Endothelial cell of umbilical vein (primary cell): ENCODE measurements around the gene VPS41. TPM values are rescaled to one million over a fixed set of nuclear protein-coding genes. Genes with fewer than 3 reads are reported as not detected.

Experiments
- Bru-seq: library from RNA; stranded (reverse); fragments of 400-500 nt; gene quantifications from one replicate; lab custom pipeline; 2021; lab: Mats Ljungman, UMichigan
- BruChase-seq, 2 experiments: library from RNA; stranded (reverse); fragments of 400-500 nt; gene quantifications; one replicate each; lab custom pipeline; 2021; lab: Mats Ljungman, UMichigan
- BruUV-seq: library from RNA; stranded (reverse); fragments of 400-500 nt; replicated peaks from 2 replicates; lab custom pipeline; 2021; lab: Mats Ljungman, UMichigan
- CTCF ChIA-PET: fragments of 300-600, 350-600 bp; sonication (Branson Sonifier 250); formaldehyde crosslinking; loops from one replicate; lab custom pipeline; 2021; ENCODE audit warnings: antibody characterized with exemption, inconsistent platforms; lab: Charles Lee
- POLR2A ChIA-PET: fragments of 300-600, 350-600 bp; sonication (Branson Sonifier 250); formaldehyde crosslinking; loops from one replicate; lab custom pipeline; 2021; ENCODE audit warnings: antibody characterized with exemption, inconsistent platforms; lab: Charles Lee
- DNase-seq: peaks from one replicate; pipeline ENCODE4 v3.0.0-alpha.2; 2011; ENCODE audit warnings: low read depth, low spot score
- FAIRE-seq: peaks from 2 replicates; lab custom pipeline; 2011; peaks lifted over from hg19 to GRCh38; lab: Jason Lieb, UNC
- H2AFZ ChIP-seq: 2 replicates; pipeline ENCODE4 v1.6.0; 2012; ENCODE audit warnings: low read depth, low read length, control low read depth, inconsistent platforms
- H3K27ac ChIP-seq: 2 replicates; pipeline ENCODE4 v1.5.1; 2011; ENCODE audit warnings: low read depth, mild to moderate bottlenecking, control low read depth, low read length, moderate library complexity; ENCODE audit not compliant: insufficient read depth
- H3K27me3 ChIP-seq, 2 experiments: 2 replicates each; pipeline versions ENCODE4 v1.6.0 to v1.6.1; 2011; ENCODE audit warnings: low read length in 2 of 2, mixed read lengths in 1 of 2; ENCODE audit not compliant: control insufficient read depth in 2 of 2, insufficient read depth in 2 of 2
- H3K36me3 ChIP-seq, 2 experiments: 2 replicates in 1 of 2; 3 replicates in 1 of 2; pipeline ENCODE4 v1.5.1; 2011; ENCODE audit warnings: low read length in 2 of 2, mild to moderate bottlenecking in 1 of 2, moderate library complexity in 1 of 2; ENCODE audit not compliant: control insufficient read depth in 2 of 2, insufficient read depth in 2 of 2; ENCODE audit errors: extremely low read depth in 1 of 2
- H3K4me1 ChIP-seq: 3 replicates; pipeline ENCODE4 v1.5.1; 2011; ENCODE audit warnings: mild to moderate bottlenecking, low read length; ENCODE audit not compliant: control insufficient read depth, insufficient read depth; ENCODE audit errors: extremely low read depth
- H3K4me2 ChIP-seq: 2 replicates; pipeline ENCODE4 v1.6.1; 2011; ENCODE audit warnings: low read length, control low read depth, mixed read lengths; ENCODE audit not compliant: insufficient read depth
- H3K4me3 ChIP-seq, 3 experiments: fragments of 200-600 bp in 1 of 3; sonication (generic), shearing (Covaris generic) in 1 of 3; replicated peaks in 1 of 3; 2 replicates each; pipeline ENCODE4 v1.5.1; 2011 to 2016; ENCODE audit warnings: control low read depth in 3 of 3, low read length in 3 of 3, mild to moderate bottlenecking in 2 of 3, inconsistent platforms in 1 of 3, low read depth in 1 of 3, moderate library complexity in 1 of 3; ENCODE audit not compliant: insufficient read depth in 1 of 3
- H3K79me2 ChIP-seq: 2 replicates; pipeline ENCODE4 v1.6.0; 2012; ENCODE audit warnings: low read length, inconsistent platforms; ENCODE audit not compliant: control insufficient read depth, insufficient read depth
- H3K9ac ChIP-seq: replicated peaks from 2 replicates; pipeline ENCODE3; 2011; ENCODE audit warnings: low read length, control low read depth; ENCODE audit not compliant: insufficient read depth; ENCODE audit errors: extremely low read depth
- H3K9me1 ChIP-seq: replicated peaks from 3 replicates; pipeline ENCODE4 v1.6.0; 2011; ENCODE audit warnings: mild to moderate bottlenecking, low read length; ENCODE audit not compliant: control insufficient read depth, insufficient read depth; ENCODE audit errors: extremely low read depth
- H3K9me3 ChIP-seq: replicated peaks from 2 replicates; pipeline ENCODE4 v1.5.1; 2012; ENCODE audit warnings: low read length, inconsistent platforms; ENCODE audit not compliant: control insufficient read depth, insufficient read depth
- H4K20me1 ChIP-seq: replicated peaks from 2 replicates; pipeline ENCODE3; 2011; ENCODE audit warnings: mild to moderate bottlenecking, low read length; ENCODE audit not compliant: control insufficient read depth, insufficient read depth; ENCODE audit errors: extremely low read depth
- EZH2 ChIP-seq: IDR thresholded peaks from 2 replicates; pipeline ENCODE4 v1.6.1; 2012; ENCODE audit warnings: borderline replicate concordance, low read depth, mild to moderate bottlenecking, moderate library complexity, low read length, inconsistent platforms; ENCODE audit not compliant: severe bottlenecking
- FOS ChIP-seq: IDR thresholded peaks from 2 replicates; pipeline ENCODE4 v1.6.1; 2011; ENCODE audit warnings: mild to moderate bottlenecking, low read length, moderate library complexity, borderline replicate concordance; ENCODE audit not compliant: insufficient read depth
- GATA2 ChIP-seq: IDR thresholded peaks from 2 replicates; pipeline ENCODE4 v1.7.0; 2011; ENCODE audit warnings: low read depth, mild to moderate bottlenecking, moderate library complexity, mixed read lengths, low read length; ENCODE audit not compliant: insufficient read length, insufficient read depth
- JUN ChIP-seq: IDR thresholded peaks from 2 replicates; pipeline ENCODE4 v1.6.1; 2011; ENCODE audit warnings: borderline replicate concordance, low read depth; ENCODE audit not compliant: insufficient read length, insufficient read depth
- MYC ChIP-seq: IDR thresholded peaks from one replicate; pipeline ENCODE4 v1.6.1; 2011; ENCODE audit warnings: mild to moderate bottlenecking, low read depth, low read length
- POLR2A ChIP-seq: IDR thresholded peaks from 2 replicates; pipeline ENCODE4 v1.6.1; 2012; ENCODE audit warnings: low read depth, mild to moderate bottlenecking, control low read depth, low read length
- POLR2AphosphoS5 ChIP-seq: IDR thresholded peaks from 2 replicates; pipeline ENCODE4 v1.6.1; 2012; ENCODE audit warnings: low read depth, mild to moderate bottlenecking, control low read depth, low read length, moderate library complexity; ENCODE audit not compliant: insufficient read depth
- dilution Hi-C: fragments of 300-500 bp; cut with MboI; formaldehyde crosslinking; loops from one replicate; pipeline ENCODE4 v1.15.0; 2019; ENCODE audit warnings: low sequenced_read_pairs; ENCODE audit not compliant: extremely low pct_ligation_motif_present
- intact Hi-C: fragments of 100-400 bp; cut with micrococcal nuclease; formaldehyde crosslinking; loops from one replicate; pipeline ENCODE4 v1.10.0; 2022
- long read RNA-seq: library from polyadenylated mRNA; stranded (forward); transcript quantifications from one replicate; pipeline ENCODE4 v2.0.0, GENCODE V29; 2021
- polyA minus RNA-seq, 3 experiments: library from RNA; depleted of rRNA, polyadenylated mRNA; stranded (reverse); fragments of >200 nt; gene quantifications; 1 replicate in 1 of 3; 2 replicates in 2 of 3; pipeline ENCODE4 v1.2.3, GENCODE V29; 2011
- polyA plus RNA-seq, 4 experiments: library from polyadenylated mRNA; depleted of rRNA in 3 of 4; stranded (reverse) in 3 of 4; unstranded in 1 of 4; fragments of >200 nt; gene quantifications; 2 replicates each; pipeline versions ENCODE4 v1.2.1 to v1.2.3, GENCODE V29; 2011 to 2012; ENCODE audit warnings: missing spikeins in 1 of 4
- total RNA-seq: library from RNA; stranded (reverse); gene quantifications from 2 replicates; pipeline ENCODE4 v1.2.3, GENCODE V29; 2021
- TF ChIP-seq, protein P1 (sequence below), 2 donors: IDR thresholded peaks; 1 replicate in 1 of 2; 2 replicates in 1 of 2; pipeline ENCODE4 v1.5.1; 2011; ENCODE audit warnings: low read length in 2 of 2, mild to moderate bottlenecking in 2 of 2, moderate library complexity in 2 of 2, control low read depth in 1 of 2, inconsistent platforms in 1 of 2, low read depth in 1 of 2; ENCODE audit not compliant: insufficient read depth in 1 of 2; ENCODE audit errors: extremely low read depth in 1 of 2
- TF ChIP-seq, protein P2 (sequence below): IDR thresholded peaks from 2 replicates; pipeline ENCODE4 v1.6.1; 2011; ENCODE audit not compliant: insufficient read depth, insufficient read length

VPS41 gene
- total RNA-seq (79.8 and 81.4 TPM in 2 replicates), polyA plus RNA-seq (11.6 and 14.3 TPM in 2 replicates), polyA minus RNA-seq (29.7 and 33.7 TPM in 2 replicates), Bru-seq, nascent RNA (percentile 80 among the genes with signal in this experiment), BruChase-seq, experiment 1, labeled RNA remaining after a 6-hour chase (percentile 74 among the genes with signal in this experiment), BruChase-seq, experiment 2, labeled RNA remaining after a 2-hour chase (percentile 75 among the genes with signal in this experiment)
- 12.6 and 13.2 TPM in 2 replicates for polyA plus RNA-seq (2011; cell fraction: cytosol; rRNA removed)
- polyA plus RNA-seq (2011; cell fraction: nucleus; rRNA removed) = 46.7 and 55.6 TPM in 2 replicates
- polyA plus RNA-seq (2012) = 41.5 and 58.3 TPM in 2 replicates
- polyA minus RNA-seq (2011; cell fraction: cytosol; rRNA and poly(A)+ RNA removed) = 4.8 TPM
- 51.3 and 76.8 TPM in 2 replicates for polyA minus RNA-seq (2011; cell fraction: nucleus; rRNA and poly(A)+ RNA removed)
- long read RNA-seq, full-length matches to known transcripts = 41 of 59 reads
- long read RNA-seq, partial matches to known transcripts = 8 of 59 reads
- long read RNA-seq, other reads (novel, unspliced or antisense) = 10 of 59 reads

DNA sequence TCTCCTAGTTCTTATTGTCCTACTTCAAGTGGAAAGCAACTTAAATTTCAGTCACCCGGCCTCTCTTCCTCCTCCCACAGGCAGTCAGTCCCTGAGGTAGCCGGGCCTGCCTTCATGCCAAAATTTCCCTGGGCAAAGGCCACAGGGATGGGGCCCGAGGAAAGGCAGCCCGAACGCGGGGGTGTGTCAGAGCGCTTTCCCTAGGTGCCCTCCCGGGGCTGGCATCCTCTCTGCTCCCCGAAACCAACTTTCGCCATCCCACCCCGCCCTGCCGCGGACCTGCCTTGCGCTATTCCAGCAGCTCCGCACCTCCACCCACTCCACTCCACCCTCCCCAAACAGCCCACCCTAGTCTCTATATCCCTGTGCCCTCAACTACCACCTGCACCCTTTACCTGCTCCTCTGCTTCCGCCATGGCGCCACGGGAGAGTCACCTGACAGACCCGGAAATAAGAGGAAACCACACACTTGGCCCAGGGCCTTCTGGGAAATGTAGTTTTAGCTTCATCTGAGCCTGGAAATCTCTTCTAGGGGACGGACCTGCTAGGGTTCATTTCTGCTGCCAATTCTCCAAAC, at the start of gene VPS41:
Gene VPS41 (minus strand): TSS at position 433 of the 577 bp plus-strand sequence. CDS start 17 bp downstream, at position 416.
- intact Hi-C loops (no loop called here), dilution Hi-C loops (no loop called here)
- no peaks in the 10 kb centered on the region for H3K79me2 ChIP-seq
- H3K27ac ChIP-seq = no peak within 1 kb of the TSS
- no peaks in the 10 kb centered on the region for H3K36me3 ChIP-seq
- H2AFZ ChIP-seq = peak within 1 kb of the TSS; percentile 97
- no peak for TF ChIP-seq GATA2
- TF ChIP-seq, protein P1, sequence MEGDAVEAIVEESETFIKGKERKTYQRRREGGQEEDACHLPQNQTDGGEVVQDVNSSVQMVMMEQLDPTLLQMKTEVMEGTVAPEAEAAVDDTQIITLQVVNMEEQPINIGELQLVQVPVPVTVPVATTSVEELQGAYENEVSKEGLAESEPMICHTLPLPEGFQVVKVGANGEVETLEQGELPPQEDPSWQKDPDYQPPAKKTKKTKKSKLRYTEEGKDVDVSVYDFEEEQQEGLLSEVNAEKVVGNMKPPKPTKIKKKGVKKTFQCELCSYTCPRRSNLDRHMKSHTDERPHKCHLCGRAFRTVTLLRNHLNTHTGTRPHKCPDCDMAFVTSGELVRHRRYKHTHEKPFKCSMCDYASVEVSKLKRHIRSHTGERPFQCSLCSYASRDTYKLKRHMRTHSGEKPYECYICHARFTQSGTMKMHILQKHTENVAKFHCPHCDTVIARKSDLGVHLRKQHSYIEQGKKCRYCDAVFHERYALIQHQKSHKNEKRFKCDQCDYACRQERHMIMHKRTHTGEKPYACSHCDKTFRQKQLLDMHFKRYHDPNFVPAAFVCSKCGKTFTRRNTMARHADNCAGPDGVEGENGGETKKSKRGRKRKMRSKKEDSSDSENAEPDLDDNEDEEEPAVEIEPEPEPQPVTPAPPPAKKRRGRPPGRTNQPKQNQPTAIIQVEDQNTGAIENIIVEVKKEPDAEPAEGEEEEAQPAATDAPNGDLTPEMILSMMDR (IDR thresholded peaks at IDR 0.05; ENCODE audit: extremely low read depth in 1 of 2, insufficient read depth in 1 of 2, low read depth in 1 of 2, low read length in 2 of 2) = no peak
- TF ChIP-seq EZH2 = no peak
- no peak for TF ChIP-seq MYC
- TF ChIP-seq, protein P2, sequence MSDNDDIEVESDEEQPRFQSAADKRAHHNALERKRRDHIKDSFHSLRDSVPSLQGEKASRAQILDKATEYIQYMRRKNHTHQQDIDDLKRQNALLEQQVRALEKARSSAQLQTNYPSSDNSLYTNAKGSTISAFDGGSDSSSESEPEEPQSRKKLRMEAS = peak; percentile 32
- no peak for TF ChIP-seq FOS
- TF ChIP-seq POLR2A = peak; percentile 41
- TF ChIP-seq JUN = no peak
- TF ChIP-seq POLR2AphosphoS5 = peak; percentile 55
- peak; percentile 75 for DNase-seq
- H3K4me3 ChIP-seq = peak within 1 kb of the TSS; percentile 91 to 97 (median 96)
- H3K9me1 ChIP-seq = no peaks in the 10 kb centered on the region
- H3K9me3 ChIP-seq = no peaks in the 10 kb centered on the region
- peak within 1 kb of the TSS; percentile 91 for H3K4me2 ChIP-seq
- peak within 1 kb of the TSS; percentile 57 for H3K9ac ChIP-seq
- BruUV-seq = no TSS peak
- POLR2A ChIA-PET = interaction anchor here (0.5 kb wide), 1 partner anchor 921 kb away, joined by 3 read pairs; no protein-coding TSS in a partner anchor
- CTCF ChIA-PET = interaction anchor here (0.6 to 1.7 kb wide), 11 partner anchors 9 to 541 kb away, joined by 3 to 7 read pairs (median 3); no protein-coding TSS in a partner anchor
- peaks cover 7% of the 10 kb centered on the region for H3K4me1 ChIP-seq
- FAIRE-seq = peak; percentile 95
- peaks cover 1 to 6% of the 10 kb centered on the region in 2 experiments for H3K27me3 ChIP-seq
- H4K20me1 ChIP-seq = no peaks in the 10 kb centered on the region
